Measurements from ENCODE around the gene ZP3. TPM values are rescaled to one million over a fixed set of nuclear protein-coding genes. Genes with fewer than 3 reads are reported as not detected.
"Not testable (repeated sequence)": the region's sequence is repeated elsewhere in the genome, so short reads cannot be mapped to it uniquely, and the experiment has no call there.

Gene ZP3
- total and polyA plus RNA-seq, 2 experiments from 2014 or later, result 0.77 to 2.4 TPM

- DNase-seq (ENCODE audit: low read depth in 1 of 2, low spot score in 1 of 2), result peak in 1 of 2 donors; percentile 63
- Histone ChIP-seq H3K27me3 (no peaks in the 10 kb centered on the region), H3K9me3 (ENCODE audit: low read depth) (no peaks in the 10 kb centered on the region), H3K36me3 (no peaks in the 10 kb centered on the region), H3K4me1 (ENCODE audit: low read depth) (no peaks in the 10 kb centered on the region), H3K4me3 (no peak overlapping the region), H3K27ac (no peak overlapping the region)
- TF ChIP-seq CTCF (IDR thresholded peaks at IDR 0.05; ENCODE audit: low read depth, low read length), result no peak
These were observed 4.4 kb downstream of the ZP3 start for GRCh38 chr7:76428868-76429805.

DNA sequence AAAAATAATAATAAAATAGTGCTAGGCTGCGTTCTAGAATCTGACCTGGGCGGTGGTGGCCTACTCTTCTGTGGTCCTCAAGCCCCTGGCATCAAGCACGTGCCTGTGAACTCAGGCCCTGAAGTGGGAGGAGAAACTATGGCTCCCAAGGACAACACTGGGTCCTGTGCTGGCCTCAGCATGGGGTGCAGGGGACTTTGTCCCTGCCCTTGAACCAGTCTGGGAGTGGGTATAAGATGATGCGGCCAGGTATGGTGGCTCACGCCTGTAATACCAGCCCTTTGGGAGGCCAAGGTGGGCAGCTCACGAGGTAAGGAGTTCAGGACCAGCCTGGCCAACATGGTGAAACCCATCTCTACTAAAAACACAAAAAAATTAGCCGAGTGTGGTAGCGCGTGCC is 5.5 kb downstream of the ZP3 start:
- Histone ChIP-seq H3K27me3 (no peaks in the 10 kb centered on the region), H3K36me3 (no peaks in the 10 kb centered on the region), H3K4me1 (ENCODE audit: low read depth) (no peaks in the 10 kb centered on the region), H3K4me3 (no peak overlapping the region), H3K9me3 (ENCODE audit: low read depth) (no peaks in the 10 kb centered on the region), H3K27ac (no peak overlapping the region)
- DNase-seq (ENCODE audit: low read depth in 1 of 2, low spot score in 1 of 2), result no peak
- TF ChIP-seq CTCF (IDR thresholded peaks at IDR 0.05; ENCODE audit: low read depth, low read length), result no peak

- DNase-seq (ENCODE audit: low read depth in 1 of 2, low spot score in 1 of 2), result no peak
- Histone ChIP-seq H3K9me3 (ENCODE audit: low read depth) (no peaks in the 10 kb centered on the region), H3K36me3 (no peaks in the 10 kb centered on the region), H3K4me3 (no peak overlapping the region), H3K4me1 (ENCODE audit: low read depth) (no peaks in the 10 kb centered on the region), H3K27ac (no peak overlapping the region), H3K27me3 (no peaks in the 10 kb centered on the region)
- no peak for TF ChIP-seq CTCF (IDR thresholded peaks at IDR 0.05; ENCODE audit: low read depth, low read length)
These were observed 6.1 kb downstream of the ZP3 start for GRCh38 chr7:76430836-76431235.

DNA sequence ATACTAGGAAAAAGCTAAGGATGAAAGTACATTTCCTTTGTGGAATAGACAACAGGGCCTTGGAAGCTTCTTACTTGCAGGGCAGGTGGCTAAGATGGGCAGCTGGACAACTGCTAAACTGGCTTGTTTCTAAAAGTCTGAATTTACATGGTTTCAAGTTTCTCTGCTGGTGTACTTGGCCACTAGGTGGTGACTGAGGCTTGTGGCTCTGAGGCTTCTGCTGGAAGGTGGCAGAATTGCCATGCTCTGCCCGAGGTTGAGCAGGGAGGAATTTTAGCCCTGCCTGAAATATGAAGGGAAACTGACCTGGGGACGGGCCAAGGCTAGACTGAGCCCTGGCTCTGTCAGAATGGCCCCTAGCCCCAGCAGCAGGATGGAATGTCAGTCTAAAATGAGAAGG is 13.1 kb downstream of the ZP3 start:
- peak; percentile 54 for TF ChIP-seq CTCF (IDR thresholded peaks at IDR 0.05; ENCODE audit: low read depth, low read length)
- H3K4me1 ChIP-seq (ENCODE audit: low read depth); H3K27me3 ChIP-seq; H3K9me3 ChIP-seq (ENCODE audit: low read depth); H3K4me3 ChIP-seq; H3K27ac ChIP-seq; H3K36me3 ChIP-seq: not testable (repeated sequence)
- DNase-seq (ENCODE audit: low read depth in 1 of 2, low spot score in 1 of 2), result peak; percentile 78 to 83

DNA sequence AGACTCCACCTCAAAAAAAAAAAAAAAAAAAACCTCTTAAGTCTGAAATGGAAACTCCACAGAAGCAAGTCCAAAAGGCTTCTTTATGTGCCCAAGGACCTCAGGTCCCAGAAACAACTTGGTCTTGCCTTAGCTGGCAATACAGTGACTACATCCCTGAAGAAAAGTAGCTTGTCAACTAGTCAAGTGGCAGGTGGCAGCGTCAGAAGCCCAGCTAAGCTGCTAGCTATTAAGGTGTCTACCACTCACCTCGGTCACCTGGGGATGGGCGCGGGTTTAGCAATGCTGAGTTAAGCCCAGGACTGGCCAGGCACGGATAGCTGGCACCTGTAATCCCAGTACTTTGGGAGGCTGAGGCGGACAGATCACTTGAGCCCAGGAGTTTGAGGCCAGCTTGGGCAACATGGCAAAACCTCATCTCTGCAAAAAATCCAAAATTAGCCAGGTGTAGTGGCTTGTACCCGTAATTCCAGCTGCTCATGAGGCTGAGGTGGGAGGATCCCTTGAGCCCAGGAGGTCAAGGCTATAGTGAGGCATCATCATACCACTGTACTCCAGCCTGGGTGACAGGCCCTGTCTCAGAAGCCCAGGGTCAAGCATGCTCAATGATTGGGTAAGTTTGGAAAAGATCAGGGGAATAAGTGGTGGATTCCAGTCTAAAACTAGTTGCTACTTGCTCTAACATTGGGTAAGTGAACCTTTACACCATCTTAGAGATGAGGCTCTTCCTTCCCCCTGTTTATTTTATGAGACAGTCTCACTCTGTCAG is 14.6 kb downstream of the ZP3 start:
- not testable (repeated sequence) for H3K36me3 ChIP-seq; H3K4me3 ChIP-seq; H3K27me3 ChIP-seq; H3K4me1 ChIP-seq (ENCODE audit: low read depth); H3K9me3 ChIP-seq (ENCODE audit: low read depth); H3K27ac ChIP-seq; DNase-seq (ENCODE audit: low read depth in 1 of 2, low spot score in 1 of 2)

GRCh38 chr7:76440404-76440803 is 15.7 kb downstream of the ZP3 start:
- DNase-seq (ENCODE audit: low read depth in 1 of 2, low spot score in 1 of 2); H3K9me3 ChIP-seq (ENCODE audit: low read depth); H3K27ac ChIP-seq; H3K27me3 ChIP-seq; H3K4me3 ChIP-seq; H3K36me3 ChIP-seq; H3K4me1 ChIP-seq (ENCODE audit: low read depth): not testable (repeated sequence)

- not testable (repeated sequence) for H3K9me3 ChIP-seq (ENCODE audit: low read depth); H3K27me3 ChIP-seq; H3K27ac ChIP-seq; H3K4me1 ChIP-seq (ENCODE audit: low read depth); DNase-seq (ENCODE audit: low read depth in 1 of 2, low spot score in 1 of 2); H3K36me3 ChIP-seq; H3K4me3 ChIP-seq
These were observed 17.0 kb downstream of the ZP3 start for GRCh38 chr7:76441792-76442191.

- H3K4me1 ChIP-seq (ENCODE audit: low read depth); H3K36me3 ChIP-seq; H3K27ac ChIP-seq; H3K27me3 ChIP-seq; H3K9me3 ChIP-seq (ENCODE audit: low read depth); H3K4me3 ChIP-seq; DNase-seq (ENCODE audit: low read depth in 1 of 2, low spot score in 1 of 2): not testable (repeated sequence)
These were observed 18.1 kb downstream of the ZP3 start for GRCh38 chr7:76442664-76443446.

- H3K9me3 ChIP-seq (ENCODE audit: low read depth); H3K4me1 ChIP-seq (ENCODE audit: low read depth); DNase-seq (ENCODE audit: low read depth in 1 of 2, low spot score in 1 of 2); H3K27ac ChIP-seq; H3K4me3 ChIP-seq; H3K36me3 ChIP-seq; H3K27me3 ChIP-seq: not testable (repeated sequence)
These were observed 19.1 kb downstream of the ZP3 start for GRCh38 chr7:76443846-76444245.

Data from cardiac muscle cell (in vitro differentiated cells and primary cell).